Right renal cortex interstitium (tissue), 3 donors: ENCODE measurements around the gene SUN5. TPM values are rescaled to one million over a fixed set of nuclear protein-coding genes. Genes with fewer than 3 reads are reported as not detected.
"Not testable (repeated sequence)": the region's sequence is repeated elsewhere in the genome, so short reads cannot be mapped to it uniquely, and the experiment has no call there.

ENCODE experiments used
- DNase-seq, 3 donors: peaks; one replicate each; pipeline ENCODE4 v3.0.0-alpha.2; 2013; ENCODE audit warnings: low read depth in 3 of 3, low spot score in 2 of 3
- polyA plus RNA-seq, 3 donors: library from polyadenylated mRNA; unstranded; fragments of 120-200 nt; gene quantifications; one replicate each; pipeline ENCODE4 v1.2.1, GENCODE V29; 2013; ENCODE audit not compliant: insufficient read length in 3 of 3

The SUN5 gene
- polyA plus RNA-seq, result not detected

- no peak for DNase-seq
These were observed at the start of gene SUN5 for GRCh38 chr20:33004141-33004751. TSS of gene SUN5 (minus strand) at chr20:33004433. CDS start at chr20:33004340, 93 bp downstream.

GRCh38 chr20:33053291-33054106, 49.3 kb upstream of the SUN5 start, which contains the start of gene BPIFB3:
TSS of gene BPIFB3 (plus strand) at chr20:33053903. CDS start at chr20:33055436, 1,533 bp downstream.
- DNase-seq, result no peak

- no peak for DNase-seq
These were observed 47.1 kb upstream of the SUN5 start for GRCh38 chr20:33051333-33051732.

- no peak for DNase-seq
These were observed 42.2 kb upstream of the SUN5 start for GRCh38 chr20:33046412-33046811.

- DNase-seq, result not testable (repeated sequence)
These were observed 41.0 kb upstream of the SUN5 start for GRCh38 chr20:33045129-33045721.

GRCh38 chr20:33043731-33044181, 39.5 kb upstream of the SUN5 start:
- no peak for DNase-seq

- DNase-seq, result no peak
These were observed 38.9 kb upstream of the SUN5 start for GRCh38 chr20:33042983-33043730.

GRCh38 chr20:33042430-33042829, 38.2 kb upstream of the SUN5 start:
- DNase-seq, result no peak

GRCh38 chr20:33038243-33038642, 34.0 kb upstream of the SUN5 start:
- DNase-seq, result no peak

GRCh38 chr20:33037456-33037855, 33.2 kb upstream of the SUN5 start:
- no peak for DNase-seq

GRCh38 chr20:33034901-33035492, 30.8 kb upstream of the SUN5 start:
- DNase-seq, result no peak

GRCh38 chr20:33034115-33034514, 29.9 kb upstream of the SUN5 start:
- DNase-seq, result no peak

GRCh38 chr20:33033381-33033780, 29.1 kb upstream of the SUN5 start:
- no peak for DNase-seq

- no peak for DNase-seq
These were observed 28.3 kb upstream of the SUN5 start for GRCh38 chr20:33032555-33032954.

GRCh38 chr20:33031531-33031930, 27.3 kb upstream of the SUN5 start, which contains the start of gene BPIFB6:
TSS of gene BPIFB6 (plus strand) at chr20:33031648. CDS start at chr20:33031648, 0 bp downstream.
- DNase-seq, result no peak

GRCh38 chr20:33030569-33030968, 26.3 kb upstream of the SUN5 start:
- no peak for DNase-seq

- no peak for DNase-seq
These were observed 25.8 kb upstream of the SUN5 start for GRCh38 chr20:33030076-33030475.

GRCh38 chr20:33028875-33029274, 24.6 kb upstream of the SUN5 start:
- DNase-seq, result no peak

GRCh38 chr20:33027769-33028751, 23.8 kb upstream of the SUN5 start:
- no peak for DNase-seq
